ENCODE results near the gene FMNL2.

The FMNL2 gene

GRCh38 chr2:152413228-152414030 lies 78.5 kb downstream of the FMNL2 start:
- ChIA-PET POLR2A (no interaction called here), CTCF (interaction anchor here (0.6 to 0.7 kb wide), 3 partner anchors 9 to 213 kb away, joined by 3 read pairs; no protein-coding TSS in a partner anchor)
- TF ChIP-seq CTCF (IDR thresholded peaks at IDR 0.05; ENCODE audit: insufficient read depth, low read length, missing control alignments): no peak
- DNase-seq (ENCODE audit: low read depth, low spot score): no peak
- no peak overlapping the region for H3K4me3 ChIP-seq (ENCODE audit: low read depth, low read length)

- ChIA-PET POLR2A (no interaction called here), CTCF (interaction anchor here (1.1 to 1.8 kb wide), 3 partner anchors 10 to 38 kb away, joined by 3 to 4 read pairs (median 3); no protein-coding TSS in a partner anchor)
- no peak overlapping the region for H3K4me3 ChIP-seq (ENCODE audit: low read depth, low read length)
- DNase-seq (ENCODE audit: low read depth, low spot score): no peak
- TF ChIP-seq CTCF (IDR thresholded peaks at IDR 0.05; ENCODE audit: insufficient read depth, low read length, missing control alignments): no peak
These were observed 80.3 kb downstream of the FMNL2 start for GRCh38 chr2:152415231-152415642.

- DNase-seq (ENCODE audit: low read depth, low spot score): no peak
- CTCF ChIA-PET: interaction anchor here (1.1 to 1.8 kb wide), 2 partner anchors 10 to 15 kb away, joined by 3 to 4 read pairs; no protein-coding TSS in a partner anchor
- POLR2A ChIA-PET: no interaction called here
- no peak overlapping the region for H3K4me3 ChIP-seq (ENCODE audit: low read depth, low read length)
- no peak for TF ChIP-seq CTCF (IDR thresholded peaks at IDR 0.05; ENCODE audit: insufficient read depth, low read length, missing control alignments)
These were observed 80.8 kb downstream of the FMNL2 start for GRCh38 chr2:152415796-152416195.

GRCh38 chr2:152418688-152419087 lies 83.7 kb downstream of the FMNL2 start:
- no peak overlapping the region for H3K4me3 ChIP-seq (ENCODE audit: low read depth, low read length)
- ChIA-PET CTCF (interaction anchor here (0.8 to 1.1 kb wide), 2 partner anchors 8 to 218 kb away, joined by 3 read pairs; no protein-coding TSS in a partner anchor), POLR2A (no interaction called here)
- no peak for DNase-seq (ENCODE audit: low read depth, low spot score)
- no peak for TF ChIP-seq CTCF (IDR thresholded peaks at IDR 0.05; ENCODE audit: insufficient read depth, low read length, missing control alignments)

- no peak overlapping the region for H3K4me3 ChIP-seq (ENCODE audit: low read depth, low read length)
- DNase-seq (ENCODE audit: low read depth, low spot score): no peak
- ChIA-PET POLR2A (no interaction called here), CTCF (interaction anchor here (1.0 to 1.7 kb wide), 4 partner anchors 9 to 227 kb away, joined by 3 to 8 read pairs (median 4); no protein-coding TSS in a partner anchor)
- TF ChIP-seq CTCF (IDR thresholded peaks at IDR 0.05; ENCODE audit: insufficient read depth, low read length, missing control alignments): no peak
These were observed 85.0 kb downstream of the FMNL2 start for GRCh38 chr2:152419944-152420343.

GRCh38 chr2:152420363-152420762 lies 85.4 kb downstream of the FMNL2 start:
- no peak for DNase-seq (ENCODE audit: low read depth, low spot score)
- ChIA-PET CTCF (interaction anchor here (1.0 to 1.7 kb wide), 4 partner anchors 9 to 228 kb away, joined by 3 to 8 read pairs (median 4); no protein-coding TSS in a partner anchor), POLR2A (no interaction called here)
- TF ChIP-seq CTCF (IDR thresholded peaks at IDR 0.05; ENCODE audit: insufficient read depth, low read length, missing control alignments): no peak
- no peak overlapping the region for H3K4me3 ChIP-seq (ENCODE audit: low read depth, low read length)

Measured in AG04449 (cell line).